ENCODE measurements around the gene DUSP7. TPM values are rescaled to one million over a fixed set of nuclear protein-coding genes. Genes with fewer than 3 reads are reported as not detected.

The DUSP7 gene
- total and polyA plus RNA-seq, 5 donors from 2014 or later: 3.0 to 12.7 (median 3.5) TPM

GRCh38 chr3:52053307-52054304 lies 2.8 kb downstream of the DUSP7 start:
- H3K4me3 ChIP-seq (ENCODE audit: low read depth, low read length): peak overlapping the region; percentile 63
- Mint-ChIP-seq H3K27me3 (peaks cover 5% of the 10 kb centered on the region), H3K4me1 (peaks cover 0 to 66% (median 34%) of the 10 kb centered on the region in 4 donors), H3K9me3 (no peaks in the 10 kb centered on the region), H3K36me3 (peaks cover 19% of the 10 kb centered on the region), H3K27ac (peak overlapping the region; percentile 93 to 97 (median 95)), H3K4me3 (peak overlapping the region; percentile 89 to 96 (median 92))
- DNase-seq: peak in 2 of 3 donors; percentile 34 to 67
- no peaks in the 10 kb centered on the region for H3K27me3 ChIP-seq (ENCODE audit: control insufficient read depth, insufficient read depth, low read length)
- no peaks in the 10 kb centered on the region for H3K9me3 ChIP-seq (ENCODE audit: control insufficient read depth in 2 of 2, low read length in 2 of 2)
- H3K4me1 ChIP-seq (ENCODE audit: control insufficient read depth, insufficient read depth, low read length, poor library complexity, severe bottlenecking): peaks cover 78% of the 10 kb centered on the region
- ATAC-seq (ENCODE audit: low read depth in 2 of 2): no peak
- H3K27ac ChIP-seq (ENCODE audit: insufficient read depth, low read length, poor library complexity, severe bottlenecking): peak overlapping the region; percentile 75
- peaks cover 31% of the 10 kb centered on the region for H3K36me3 ChIP-seq (ENCODE audit: control insufficient read depth, insufficient read depth, low read length)

DNA sequence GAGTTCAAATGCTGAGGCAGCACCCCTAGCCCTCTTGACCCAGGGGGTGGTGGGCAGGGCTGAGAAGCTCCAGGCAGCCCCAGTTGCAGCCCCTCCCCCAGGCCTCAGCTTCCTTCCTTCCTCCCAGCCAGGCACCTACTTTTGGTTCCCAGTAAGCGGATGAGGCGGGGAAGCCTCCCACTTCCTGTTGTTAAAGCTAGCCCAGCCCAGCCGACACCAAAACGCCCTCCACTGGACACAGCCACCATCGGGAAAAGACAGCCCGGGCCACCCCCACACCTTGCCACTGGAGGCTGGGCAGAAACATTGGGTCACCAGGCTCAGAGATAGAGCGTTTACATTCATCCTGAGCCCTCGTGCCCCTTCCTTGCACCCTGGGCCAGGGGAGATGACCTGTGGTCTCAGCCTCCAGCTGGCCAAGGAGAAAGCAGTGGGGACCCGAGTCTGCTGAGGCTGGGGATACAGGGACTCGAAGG lies 3.5 kb downstream of the DUSP7 start:
- ATAC-seq (ENCODE audit: low read depth in 2 of 2) (no peak), DNase-seq (peak; percentile 18 to 61 (median 39))
- Mint-ChIP-seq H3K4me1 (peaks cover 0 to 72% (median 36%) of the 10 kb centered on the region in 4 donors), H3K9me3 (no peaks in the 10 kb centered on the region), H3K27me3 (peaks cover 5% of the 10 kb centered on the region), H3K36me3 (peaks cover 19% of the 10 kb centered on the region), H3K4me3 (peak overlapping the region; percentile 89 to 96 (median 92)), H3K27ac (peak overlapping the region; percentile 93 to 97 (median 95))
- Histone ChIP-seq H3K36me3 (ENCODE audit: control insufficient read depth, insufficient read depth, low read length) (peaks cover 33% of the 10 kb centered on the region), H3K4me3 (ENCODE audit: low read depth, low read length) (peak overlapping the region; percentile 63), H3K4me1 (ENCODE audit: control insufficient read depth, insufficient read depth, low read length, poor library complexity, severe bottlenecking) (peaks cover 80% of the 10 kb centered on the region), H3K9me3 (ENCODE audit: control insufficient read depth in 2 of 2, low read length in 2 of 2) (no peaks in the 10 kb centered on the region), H3K27ac (ENCODE audit: insufficient read depth, low read length, poor library complexity, severe bottlenecking) (peak overlapping the region; percentile 75), H3K27me3 (ENCODE audit: control insufficient read depth, insufficient read depth, low read length) (no peaks in the 10 kb centered on the region)

DNA sequence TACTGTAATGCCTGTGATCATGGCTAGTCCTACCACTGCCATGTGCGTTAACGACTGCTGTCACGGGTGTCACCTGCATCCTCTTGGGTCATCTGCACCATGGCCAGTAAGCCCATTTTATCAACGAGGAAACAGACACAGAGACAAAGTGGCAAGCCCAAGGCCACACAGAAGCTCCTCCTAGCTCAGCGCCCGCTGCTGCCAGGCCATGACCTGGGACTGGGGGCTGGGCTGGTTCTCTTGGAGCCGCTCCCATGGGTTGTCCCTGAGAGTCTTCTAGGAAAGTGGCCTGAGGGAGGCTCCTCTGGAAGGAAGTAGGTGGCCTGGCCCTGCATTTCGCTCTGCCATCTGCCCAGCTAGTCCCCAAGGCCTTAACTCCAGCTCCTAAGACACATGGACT lies 4.9 kb downstream of the DUSP7 start:
- H3K27ac ChIP-seq (ENCODE audit: insufficient read depth, low read length, poor library complexity, severe bottlenecking): peak overlapping the region; percentile 75
- peaks cover 19% of the 10 kb centered on the region for H3K36me3 Mint-ChIP-seq
- peaks cover 35% of the 10 kb centered on the region for H3K36me3 ChIP-seq (ENCODE audit: control insufficient read depth, insufficient read depth, low read length)
- ATAC-seq (ENCODE audit: low read depth in 2 of 2): no peak
- H3K27ac Mint-ChIP-seq: peak overlapping the region; percentile 93 to 97 (median 95)
- peak overlapping the region; percentile 63 for H3K4me3 ChIP-seq (ENCODE audit: low read depth, low read length)
- H3K9me3 Mint-ChIP-seq: no peaks in the 10 kb centered on the region
- H3K9me3 ChIP-seq (ENCODE audit: control insufficient read depth in 2 of 2, low read length in 2 of 2): no peaks in the 10 kb centered on the region
- H3K4me1 ChIP-seq (ENCODE audit: control insufficient read depth, insufficient read depth, low read length, poor library complexity, severe bottlenecking): peaks cover 70% of the 10 kb centered on the region
- H3K27me3 Mint-ChIP-seq: no peaks in the 10 kb centered on the region
- H3K27me3 ChIP-seq (ENCODE audit: control insufficient read depth, insufficient read depth, low read length): no peaks in the 10 kb centered on the region
- peak overlapping the region; percentile 84 to 92 (median 90) for H3K4me3 Mint-ChIP-seq
- no peak for DNase-seq
- H3K4me1 Mint-ChIP-seq: peaks cover 0 to 71% (median 33%) of the 10 kb centered on the region in 4 donors

DNA sequence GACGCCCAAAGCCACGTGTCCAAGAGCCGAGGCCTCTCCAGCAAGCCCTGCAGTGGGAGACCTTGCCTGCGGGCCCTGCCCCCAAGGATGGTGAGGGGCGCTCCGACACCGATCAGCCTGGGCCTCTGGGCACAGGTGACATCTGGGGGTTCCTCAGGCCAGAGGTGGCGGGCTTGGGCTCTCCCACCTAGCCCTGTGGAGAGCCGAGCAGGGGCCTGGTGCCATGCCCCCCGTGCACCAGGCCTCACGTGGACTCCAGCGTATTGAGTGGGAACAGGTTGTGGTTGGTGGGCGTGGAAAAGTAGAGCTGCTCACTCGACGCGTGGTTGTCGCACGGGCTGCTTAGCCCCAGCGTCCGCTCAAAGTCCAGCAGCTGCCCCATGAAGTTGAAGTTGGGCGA lies 5.8 kb downstream of the DUSP7 start:
- H3K27ac ChIP-seq (ENCODE audit: insufficient read depth, low read length, poor library complexity, severe bottlenecking): peak overlapping the region; percentile 75
- ATAC-seq (ENCODE audit: low read depth in 2 of 2) (no peak), DNase-seq (no peak)
- no peaks in the 10 kb centered on the region for H3K9me3 ChIP-seq (ENCODE audit: control insufficient read depth in 2 of 2, low read length in 2 of 2)
- Mint-ChIP-seq H3K4me3 (peak overlapping the region in 3 of 4 donors; percentile 46 to 89 (median 68)), H3K27me3 (no peaks in the 10 kb centered on the region), H3K9me3 (no peaks in the 10 kb centered on the region), H3K27ac (peak overlapping the region; percentile 59 to 95 (median 71)), H3K36me3 (peaks cover 19% of the 10 kb centered on the region), H3K4me1 (peaks cover 0 to 72% (median 33%) of the 10 kb centered on the region in 4 donors)
- peaks cover 35% of the 10 kb centered on the region for H3K36me3 ChIP-seq (ENCODE audit: control insufficient read depth, insufficient read depth, low read length)
- no peaks in the 10 kb centered on the region for H3K27me3 ChIP-seq (ENCODE audit: control insufficient read depth, insufficient read depth, low read length)
- H3K4me1 ChIP-seq (ENCODE audit: control insufficient read depth, insufficient read depth, low read length, poor library complexity, severe bottlenecking): peaks cover 66% of the 10 kb centered on the region
- H3K4me3 ChIP-seq (ENCODE audit: low read depth, low read length): no peak overlapping the region

DNA sequence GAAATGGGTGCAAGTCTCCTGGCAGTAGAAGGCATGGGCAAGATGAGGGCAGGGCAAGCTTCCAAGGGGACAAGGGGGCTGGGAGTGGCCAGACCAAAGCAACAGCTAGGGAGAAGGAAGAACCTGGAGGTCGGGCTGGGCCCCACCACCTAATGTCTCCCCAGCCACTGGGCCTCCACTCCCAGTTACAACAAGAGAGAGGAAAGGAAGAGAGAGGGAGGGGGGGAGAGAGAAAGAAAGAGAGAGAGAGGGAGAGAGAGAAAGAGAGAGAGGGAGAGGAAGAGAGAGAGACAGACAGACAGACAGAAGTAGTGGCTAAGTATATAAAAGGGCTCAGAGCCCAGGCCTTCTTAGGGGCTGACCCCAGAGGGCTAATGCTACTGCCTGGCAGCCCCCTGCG lies 6.9 kb downstream of the DUSP7 start:
- Mint-ChIP-seq H3K4me3 (peak overlapping the region in 2 of 4 donors; percentile 32 to 50), H3K27ac (peak overlapping the region; percentile 51 to 80 (median 65))
- H3K27me3 ChIP-seq (ENCODE audit: control insufficient read depth, insufficient read depth, low read length): no peaks in the 10 kb centered on the region

GRCh38 chr3:52047295-52047960 lies 8.9 kb downstream of the DUSP7 start:
- peak overlapping the region; percentile 6 for H3K27ac ChIP-seq (ENCODE audit: insufficient read depth, low read length, poor library complexity, severe bottlenecking)
- no peaks in the 10 kb centered on the region for H3K9me3 ChIP-seq (ENCODE audit: control insufficient read depth in 2 of 2, low read length in 2 of 2)
- H3K4me1 ChIP-seq (ENCODE audit: control insufficient read depth, insufficient read depth, low read length, poor library complexity, severe bottlenecking): peaks cover 36% of the 10 kb centered on the region
- no peak overlapping the region for H3K4me3 ChIP-seq (ENCODE audit: low read depth, low read length)
- H3K4me1 Mint-ChIP-seq: peaks cover 0 to 66% (median 12%) of the 10 kb centered on the region in 4 donors
- H3K36me3 ChIP-seq (ENCODE audit: control insufficient read depth, insufficient read depth, low read length): peaks cover 35% of the 10 kb centered on the region
- ATAC-seq (ENCODE audit: low read depth in 2 of 2): no peak
- no peaks in the 10 kb centered on the region for H3K27me3 Mint-ChIP-seq
- peak overlapping the region in 1 of 3 donors; percentile 75 for H3K27ac Mint-ChIP-seq
- H3K9me3 Mint-ChIP-seq: no peaks in the 10 kb centered on the region
- no peaks in the 10 kb centered on the region for H3K27me3 ChIP-seq (ENCODE audit: control insufficient read depth, insufficient read depth, low read length)
- DNase-seq: no peak
- H3K36me3 Mint-ChIP-seq: peaks cover 15% of the 10 kb centered on the region
- H3K4me3 Mint-ChIP-seq: no peak overlapping the region

More for the DNA sequence above, 6.9 kb downstream of the DUSP7 start:
- H3K4me1 Mint-ChIP-seq: peaks cover 0 to 76% (median 31%) of the 10 kb centered on the region in 4 donors
- H3K27ac ChIP-seq (ENCODE audit: insufficient read depth, low read length, poor library complexity, severe bottlenecking): peak overlapping the region; percentile 53
- H3K9me3 ChIP-seq (ENCODE audit: control insufficient read depth in 2 of 2, low read length in 2 of 2): no peaks in the 10 kb centered on the region
- H3K27me3 Mint-ChIP-seq: no peaks in the 10 kb centered on the region
- no peaks in the 10 kb centered on the region for H3K9me3 Mint-ChIP-seq
- peaks cover 57% of the 10 kb centered on the region for H3K4me1 ChIP-seq (ENCODE audit: control insufficient read depth, insufficient read depth, low read length, poor library complexity, severe bottlenecking)
- H3K36me3 Mint-ChIP-seq: peaks cover 19% of the 10 kb centered on the region
- H3K4me3 ChIP-seq (ENCODE audit: low read depth, low read length): no peak overlapping the region
- H3K36me3 ChIP-seq (ENCODE audit: control insufficient read depth, insufficient read depth, low read length): peaks cover 35% of the 10 kb centered on the region
- ATAC-seq (ENCODE audit: low read depth in 2 of 2): no peak
- no peak for DNase-seq

- DNase-seq (no peak), ATAC-seq (ENCODE audit: low read depth in 2 of 2) (no peak)
- no peak overlapping the region for H3K4me3 ChIP-seq (ENCODE audit: low read depth, low read length)
- H3K27me3 ChIP-seq (ENCODE audit: control insufficient read depth, insufficient read depth, low read length): no peaks in the 10 kb centered on the region
- peaks cover 35% of the 10 kb centered on the region for H3K36me3 ChIP-seq (ENCODE audit: control insufficient read depth, insufficient read depth, low read length)
- H3K4me3 Mint-ChIP-seq: no peak overlapping the region
- H3K9me3 Mint-ChIP-seq: no peaks in the 10 kb centered on the region
- peaks cover 31% of the 10 kb centered on the region for H3K4me1 ChIP-seq (ENCODE audit: control insufficient read depth, insufficient read depth, low read length, poor library complexity, severe bottlenecking)
- no peaks in the 10 kb centered on the region for H3K9me3 ChIP-seq (ENCODE audit: control insufficient read depth in 2 of 2, low read length in 2 of 2)
- no peak overlapping the region for H3K27ac ChIP-seq (ENCODE audit: insufficient read depth, low read length, poor library complexity, severe bottlenecking)
- no peaks in the 10 kb centered on the region for H3K27me3 Mint-ChIP-seq
- H3K4me1 Mint-ChIP-seq: peaks cover 0 to 64% (median 9%) of the 10 kb centered on the region in 4 donors
- peak overlapping the region in 2 of 3 donors; percentile 73 to 80 for H3K27ac Mint-ChIP-seq
- H3K36me3 Mint-ChIP-seq: peaks cover 13% of the 10 kb centered on the region
These were observed 9.5 kb downstream of the DUSP7 start for GRCh38 chr3:52046902-52047239.
